GM18909 (cell line): Measurements from ENCODE around the gene SERPINA4.

Experiments used
- ATAC-seq: cut with Tn5 transposase; IDR thresholded peaks from one replicate; pipeline ENCODE4 v1.9.1; 2021; ENCODE audit warnings: mild to moderate bottlenecking; ENCODE audit not compliant: unreplicated experiment, poor library complexity

The SERPINA4 gene

GRCh38 chr14:94612580-94613554, 51.6 kb downstream of the SERPINA4 start:
- no peak for ATAC-seq

GRCh38 chr14:94613720-94614644, 52.7 kb downstream of the SERPINA4 start:
- ATAC-seq, result no peak

- no peak for ATAC-seq
Measured at GRCh38 chr14:94614802-94615201, 53.6 kb downstream of the SERPINA4 start.

- no peak for ATAC-seq
Measured at GRCh38 chr14:94615254-94615653, 54.0 kb downstream of the SERPINA4 start.

GRCh38 chr14:94615823-94616570, 54.8 kb downstream of the SERPINA4 start:
- no peak for ATAC-seq

GRCh38 chr14:94617366-94617941, 56.2 kb downstream of the SERPINA4 start:
- no peak for ATAC-seq

GRCh38 chr14:94617988-94618822, 57.0 kb downstream of the SERPINA4 start:
- ATAC-seq, result no peak

GRCh38 chr14:94619297-94619696, 58.1 kb downstream of the SERPINA4 start:
- ATAC-seq, result no peak
